Muscle of leg (tissue), 11 donors: ENCODE data around the gene SH3RF2. TPM values are rescaled to one million over a fixed set of nuclear protein-coding genes. Genes with fewer than 3 reads are reported as not detected.

Experiments
- DNase-seq: peaks from one replicate; pipeline ENCODE4 v3.0.0; 2013
- H3K27ac ChIP-seq: one replicate; pipeline ENCODE4 v1.5.1; 2013; ENCODE audit warnings: mild to moderate bottlenecking, low read length, control low read depth
- H3K27me3 ChIP-seq: one replicate; pipeline ENCODE4 v1.6.1; 2013; ENCODE audit warnings: low read length; ENCODE audit not compliant: control insufficient read depth, insufficient read depth
- H3K36me3 ChIP-seq: one replicate; pipeline ENCODE4 v1.6.1; 2013; ENCODE audit warnings: low read length; ENCODE audit not compliant: control insufficient read depth, insufficient read depth
- H3K4me1 ChIP-seq: one replicate; pipeline ENCODE4 v1.6.1; 2013; ENCODE audit warnings: low read length; ENCODE audit not compliant: control insufficient read depth, insufficient read depth
- H3K4me3 ChIP-seq: one replicate; pipeline ENCODE4 v1.5.1; 2013; ENCODE audit warnings: low read length, control low read depth
- H3K9me3 ChIP-seq: replicated peaks from 2 replicates; pipeline ENCODE4 v1.6.1; 2013; ENCODE audit warnings: low read depth, low read length; ENCODE audit not compliant: control insufficient read depth
- WGBS: methylation state at CpG from one replicate; pipeline ENCODE4 v1.1.5; 2013; ENCODE audit warnings: missing lambda C conversion rate; ENCODE audit not compliant: insufficient coverage; 5-methylcytosine and 5-hydroxymethylcytosine counted together
- polyA plus RNA-seq, 8 donors: library from polyadenylated mRNA; unstranded; fragments of 120-200 nt; gene quantifications; one replicate each; pipeline versions ENCODE4 v1.2.1 to v1.2.3, GENCODE V29; 2013; ENCODE audit warnings: inconsistent platforms in 1 of 8, low replicate concordance in 1 of 8; ENCODE audit not compliant: insufficient read length in 8 of 8, insufficient read depth in 1 of 8
- total RNA-seq: library from RNA; stranded (reverse); fragments of 120-200 nt; gene quantifications from one replicate; pipeline ENCODE4 v1.2.4, GENCODE V29; 2013

Gene SH3RF2
- total and polyA plus RNA-seq, 9 donors = 3.8 to 12.9 (median 8.2) TPM

- DNase-seq = no peak
- H3K4me1 ChIP-seq = no peaks in the 10 kb centered on the region
- peaks cover 2% of the 10 kb centered on the region for H3K27me3 ChIP-seq
- H3K36me3 ChIP-seq = no peaks in the 10 kb centered on the region
- WGBS = 60% methylated on average over 2 of the region's 3 CpGs
- H3K9me3 ChIP-seq = no peaks in the 10 kb centered on the region
- H3K4me3 ChIP-seq = no peak overlapping the region
- H3K27ac ChIP-seq = no peak overlapping the region
Observed at GRCh38 chr5:146051678-146052077, 115.3 kb downstream of the SH3RF2 start.

GRCh38 chr5:146052780-146053179 is 116.4 kb downstream of the SH3RF2 start:
- no peaks in the 10 kb centered on the region for H3K9me3 ChIP-seq
- H3K4me3 ChIP-seq = no peak overlapping the region
- no peaks in the 10 kb centered on the region for H3K4me1 ChIP-seq
- peaks cover 2% of the 10 kb centered on the region for H3K27me3 ChIP-seq
- no peak overlapping the region for H3K27ac ChIP-seq
- no peak for DNase-seq
- no peaks in the 10 kb centered on the region for H3K36me3 ChIP-seq

GRCh38 chr5:146055432-146055831 is 119.1 kb downstream of the SH3RF2 start:
- no CpG with 5 or more reads among the region's 2 CpGs for WGBS
- H3K27ac ChIP-seq = no peak overlapping the region
- no peaks in the 10 kb centered on the region for H3K9me3 ChIP-seq
- no peak overlapping the region for H3K4me3 ChIP-seq
- no peak for DNase-seq
- H3K27me3 ChIP-seq = peaks cover 7% of the 10 kb centered on the region
- H3K36me3 ChIP-seq = no peaks in the 10 kb centered on the region
- peaks cover 4% of the 10 kb centered on the region for H3K4me1 ChIP-seq

- 76% methylated on average over 14 of the region's 22 CpGs for WGBS
- H3K9me3 ChIP-seq = no peaks in the 10 kb centered on the region
- no peak overlapping the region for H3K27ac ChIP-seq
- peaks cover 14% of the 10 kb centered on the region for H3K27me3 ChIP-seq
- no peak overlapping the region for H3K4me3 ChIP-seq
- DNase-seq = no peak
- peaks cover 4% of the 10 kb centered on the region for H3K4me1 ChIP-seq
- no peaks in the 10 kb centered on the region for H3K36me3 ChIP-seq
Observed at GRCh38 chr5:146059460-146060220, 123.3 kb downstream of the SH3RF2 start.

GRCh38 chr5:146060221-146060585 is 123.8 kb downstream of the SH3RF2 start:
- Histone ChIP-seq H3K27me3 (peaks cover 14% of the 10 kb centered on the region), H3K4me3 (no peak overlapping the region), H3K36me3 (no peaks in the 10 kb centered on the region), H3K9me3 (no peaks in the 10 kb centered on the region), H3K4me1 (peaks cover 4% of the 10 kb centered on the region), H3K27ac (no peak overlapping the region)
- DNase-seq = no peak
- WGBS = 83% methylated on average over 2 of the region's 5 CpGs

GRCh38 chr5:146066968-146067367 is 130.6 kb downstream of the SH3RF2 start:
- H3K27ac ChIP-seq = no peak overlapping the region
- H3K36me3 ChIP-seq = no peaks in the 10 kb centered on the region
- 97% methylated on average over 7 of the region's 8 CpGs for WGBS
- no peaks in the 10 kb centered on the region for H3K9me3 ChIP-seq
- peaks cover 21% of the 10 kb centered on the region for H3K4me1 ChIP-seq
- DNase-seq = no peak
- no peak overlapping the region for H3K4me3 ChIP-seq
- H3K27me3 ChIP-seq = peaks cover 22% of the 10 kb centered on the region

GRCh38 chr5:146068206-146068605 is 131.8 kb downstream of the SH3RF2 start:
- peaks cover 20% of the 10 kb centered on the region for H3K27me3 ChIP-seq
- H3K9me3 ChIP-seq = no peaks in the 10 kb centered on the region
- H3K36me3 ChIP-seq = no peaks in the 10 kb centered on the region
- H3K4me1 ChIP-seq = peaks cover 23% of the 10 kb centered on the region
- peak overlapping the region; percentile 32 for H3K27ac ChIP-seq
- no peak overlapping the region for H3K4me3 ChIP-seq
- 29% methylated on average over 2 of the region's 9 CpGs for WGBS
- peak; percentile 94 for DNase-seq

- Histone ChIP-seq H3K9me3 (no peaks in the 10 kb centered on the region), H3K4me1 (peaks cover 23% of the 10 kb centered on the region), H3K27ac (peak overlapping the region; percentile 13), H3K36me3 (no peaks in the 10 kb centered on the region), H3K4me3 (no peak overlapping the region), H3K27me3 (peaks cover 22% of the 10 kb centered on the region)
- WGBS = 58% methylated on average over 2 of the region's 6 CpGs
- DNase-seq = no peak
Observed at GRCh38 chr5:146068977-146069779, 132.8 kb downstream of the SH3RF2 start.

- H3K4me1 ChIP-seq = peaks cover 23% of the 10 kb centered on the region
- no peaks in the 10 kb centered on the region for H3K9me3 ChIP-seq
- no peaks in the 10 kb centered on the region for H3K36me3 ChIP-seq
- no peak overlapping the region for H3K4me3 ChIP-seq
- H3K27ac ChIP-seq = no peak overlapping the region
- 90% methylated on average over 2 of the region's 2 CpGs for WGBS
- peaks cover 23% of the 10 kb centered on the region for H3K27me3 ChIP-seq
- DNase-seq = no peak
Observed at GRCh38 chr5:146069780-146070099, 133.4 kb downstream of the SH3RF2 start.

- peaks cover 19% of the 10 kb centered on the region for H3K27me3 ChIP-seq
- H3K36me3 ChIP-seq = no peaks in the 10 kb centered on the region
- no peak overlapping the region for H3K4me3 ChIP-seq
- no peaks in the 10 kb centered on the region for H3K9me3 ChIP-seq
- WGBS = no CpG with 5 or more reads among the region's 3 CpGs
- DNase-seq = no peak
- no peak overlapping the region for H3K27ac ChIP-seq
- H3K4me1 ChIP-seq = peaks cover 23% of the 10 kb centered on the region
Observed at GRCh38 chr5:146070746-146071145, 134.4 kb downstream of the SH3RF2 start.
